Measurements from ENCODE around the gene GADL1.

The GADL1 gene

GRCh38 chr3:30753766-30754165 lies 140.7 kb downstream of the GADL1 start:
- no peak for DNase-seq

- DNase-seq: peak; percentile 70
These were observed 141.5 kb downstream of the GADL1 start for GRCh38 chr3:30752970-30753369.

DNA sequence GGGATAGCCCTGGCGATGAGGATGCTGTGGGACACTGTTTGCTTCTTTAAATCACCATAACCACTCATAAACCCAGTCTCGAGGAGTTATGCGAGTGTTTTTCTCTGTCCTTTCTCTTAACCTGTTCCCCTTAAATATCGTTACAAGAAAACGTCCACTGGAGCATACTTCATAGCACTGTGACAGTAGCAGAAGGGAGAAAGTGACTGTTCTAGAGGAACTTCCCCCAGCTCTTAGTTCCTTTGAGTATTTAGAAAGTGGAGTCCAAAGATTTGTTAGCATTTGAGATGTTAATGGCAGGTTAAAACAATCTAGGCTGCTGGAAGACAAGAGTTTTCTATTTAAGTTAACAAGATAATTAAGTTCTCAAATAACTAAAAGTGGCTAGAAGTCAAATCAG lies 142.0 kb downstream of the GADL1 start:
- no peak for DNase-seq

DNA sequence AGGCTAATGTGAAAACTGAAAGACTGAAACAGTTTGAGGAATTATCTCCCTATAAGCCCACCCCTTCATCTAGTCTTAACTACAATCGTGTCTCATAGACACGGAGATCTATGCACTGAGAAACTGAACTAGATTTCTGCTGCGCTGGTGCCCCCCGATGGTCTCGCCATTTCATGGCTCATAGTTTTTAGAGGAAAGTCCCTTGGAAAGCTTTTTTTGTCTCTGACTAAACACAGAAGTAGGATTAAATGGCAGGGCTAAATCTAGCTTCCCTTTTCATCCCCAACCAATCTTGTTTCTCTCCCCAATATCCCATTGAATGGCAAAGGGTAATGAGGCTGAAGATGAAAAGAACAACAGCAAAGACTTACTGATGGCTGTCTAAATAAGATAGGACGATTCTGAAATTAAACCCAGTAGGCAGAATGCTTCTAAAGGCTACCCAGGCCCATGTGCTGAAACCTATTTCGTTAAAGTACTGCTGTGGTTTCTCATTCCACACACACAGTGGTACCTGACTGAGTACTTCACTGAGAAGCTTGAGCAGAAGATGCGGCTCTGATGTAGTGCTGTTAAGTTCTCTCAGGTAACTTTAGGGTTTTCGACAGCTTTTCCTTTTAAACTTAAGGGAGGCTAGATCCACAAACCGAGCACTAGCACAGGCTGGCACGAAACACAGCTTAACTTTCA lies 142.7 kb downstream of the GADL1 start:
- peak; percentile 63 for DNase-seq

- no peak for DNase-seq
These were observed 143.5 kb downstream of the GADL1 start for GRCh38 chr3:30750967-30751366.

- no peak for DNase-seq
These were observed 145.2 kb downstream of the GADL1 start for GRCh38 chr3:30749230-30749629.

DNA sequence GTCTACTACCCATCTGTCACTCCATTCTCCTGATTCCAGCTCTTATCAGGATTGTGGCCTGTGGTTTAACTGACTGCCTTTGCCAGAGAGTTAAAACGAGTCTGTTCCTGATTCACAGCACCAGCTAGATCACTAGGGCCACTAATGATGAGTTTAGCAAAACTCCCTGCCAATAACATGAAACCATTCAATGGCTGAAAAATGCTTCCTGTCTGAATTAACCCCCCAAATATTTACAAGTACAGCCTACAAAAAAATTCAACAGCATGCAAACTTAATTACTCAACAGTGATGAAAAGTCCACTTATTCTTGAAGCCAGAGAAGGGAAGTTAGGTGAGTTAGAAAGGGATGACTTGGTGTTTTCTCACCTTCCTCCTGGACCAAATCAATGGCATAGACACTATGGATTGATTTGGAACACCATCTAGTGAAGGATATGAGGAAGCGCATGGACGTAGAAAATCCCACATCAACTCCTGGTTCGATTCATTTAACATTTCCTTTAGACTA lies 146.6 kb downstream of the GADL1 start:
- DNase-seq: peak; percentile 81

DNA sequence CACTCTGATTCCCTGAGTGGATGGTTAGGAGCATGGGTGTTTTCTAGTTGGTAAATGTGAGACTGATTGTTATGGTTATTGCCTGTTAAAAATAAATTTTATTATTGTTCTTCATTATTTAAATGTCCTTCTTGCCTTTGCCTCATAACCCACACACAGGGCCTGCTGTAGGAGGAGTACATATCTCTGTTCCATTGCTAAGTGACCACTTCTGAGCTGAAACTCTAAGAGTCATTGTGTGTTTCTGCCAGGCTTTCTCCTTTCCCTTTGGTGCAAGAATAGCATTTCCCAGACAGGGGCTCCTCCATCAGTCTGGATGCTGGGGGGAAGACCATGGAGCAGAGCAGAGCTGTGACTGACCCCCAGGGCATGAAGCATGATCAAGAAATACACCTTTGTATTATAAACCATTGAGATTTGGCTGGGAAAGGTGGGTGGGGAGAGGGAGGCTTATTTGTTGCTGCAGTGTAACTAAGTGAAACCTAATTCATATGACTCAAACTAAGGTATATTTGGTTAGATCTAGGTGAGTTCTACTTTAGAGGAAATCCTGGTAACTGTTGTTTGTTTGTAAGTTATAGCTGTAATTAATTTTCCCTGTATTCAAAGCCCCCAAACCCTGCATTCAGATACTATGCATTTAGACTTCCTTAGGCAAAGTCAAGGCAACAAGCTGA lies 150.7 kb downstream of the GADL1 start:
- DNase-seq: no peak

GRCh38 chr3:30742796-30743619 lies 151.5 kb downstream of the GADL1 start:
- DNase-seq: no peak

- DNase-seq: no peak
These were observed 152.6 kb downstream of the GADL1 start for GRCh38 chr3:30741889-30742288.

DNA sequence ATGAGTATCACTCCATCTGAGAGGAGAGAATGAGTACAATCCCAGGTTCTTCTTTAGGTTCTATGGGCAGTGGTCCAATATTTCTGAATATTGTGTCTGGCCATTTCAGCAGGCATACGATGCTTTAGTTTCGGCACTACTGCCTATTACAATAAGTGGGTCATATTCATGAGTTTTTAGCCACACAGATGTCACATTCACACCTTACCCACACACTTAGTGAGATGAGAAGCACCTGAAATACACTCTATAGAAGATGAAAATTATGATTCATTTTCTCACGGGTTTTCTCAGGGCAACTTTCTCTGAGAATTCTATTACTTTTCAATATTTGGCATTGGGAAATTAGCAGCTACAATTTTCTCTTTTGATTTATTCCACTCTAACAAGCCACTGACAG lies 155.9 kb downstream of the GADL1 start:
- DNase-seq: no peak

GRCh38 chr3:30737743-30738499 lies 156.5 kb downstream of the GADL1 start:
- DNase-seq: no peak

DNA sequence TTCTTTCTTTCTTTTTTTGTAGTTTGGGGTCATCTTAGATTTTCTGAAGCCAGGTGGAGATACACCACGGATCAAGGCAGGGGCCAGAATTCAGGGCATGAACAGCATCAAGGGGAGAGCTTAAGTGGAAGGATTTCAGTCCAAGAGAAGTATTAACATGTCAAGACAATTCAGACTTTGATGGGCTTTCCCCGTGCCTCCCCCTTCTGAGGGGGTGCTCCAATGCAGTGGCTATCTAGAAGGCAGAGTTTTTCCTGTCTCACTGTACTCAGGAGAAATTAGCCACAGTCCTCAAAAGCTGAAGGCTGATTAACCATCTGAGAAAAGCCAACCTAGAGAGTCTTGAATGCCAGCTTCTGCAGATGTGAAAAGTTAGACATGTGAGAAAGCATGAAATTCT lies 160.8 kb downstream of the GADL1 start:
- no peak for DNase-seq

DNA sequence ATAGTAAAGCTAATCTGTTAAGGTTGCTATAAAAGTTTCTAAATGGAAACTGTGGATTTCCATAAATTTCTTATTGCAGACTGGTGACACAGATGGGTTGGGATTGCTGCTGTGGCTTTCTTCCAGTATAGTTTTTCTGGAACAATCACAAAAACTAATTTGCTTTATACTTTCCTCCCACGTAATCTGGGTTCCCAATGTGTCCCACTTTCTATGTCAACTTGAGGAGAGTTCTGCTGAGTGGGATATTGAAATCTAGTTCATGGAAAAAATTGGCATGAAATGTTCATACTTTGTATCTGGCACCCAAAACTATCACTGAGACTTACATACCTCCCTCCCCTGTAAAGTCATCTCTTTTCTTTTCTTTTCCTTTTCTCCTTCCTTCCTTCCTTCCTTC lies 161.3 kb downstream of the GADL1 start:
- no peak for DNase-seq

DNA sequence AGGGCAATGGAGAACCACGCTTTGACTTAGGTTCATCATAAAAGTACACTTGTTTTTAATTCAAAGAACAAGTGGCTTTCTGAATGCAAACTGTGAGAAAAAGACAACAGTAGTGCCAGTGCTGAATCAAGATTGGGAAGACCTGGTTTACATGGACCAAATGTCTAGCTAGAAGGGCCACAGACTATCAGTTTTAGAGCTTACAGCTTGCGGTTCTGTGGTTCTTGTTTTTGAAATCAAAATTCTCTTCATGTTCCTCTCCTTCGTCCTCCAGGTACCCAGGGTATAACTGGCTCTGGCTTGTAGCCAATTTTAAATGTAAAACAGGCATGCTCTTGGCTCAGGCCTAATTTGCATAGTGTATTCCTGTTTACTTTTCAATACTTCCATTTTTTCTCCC lies 163.5 kb downstream of the GADL1 start:
- no peak for DNase-seq

DNA sequence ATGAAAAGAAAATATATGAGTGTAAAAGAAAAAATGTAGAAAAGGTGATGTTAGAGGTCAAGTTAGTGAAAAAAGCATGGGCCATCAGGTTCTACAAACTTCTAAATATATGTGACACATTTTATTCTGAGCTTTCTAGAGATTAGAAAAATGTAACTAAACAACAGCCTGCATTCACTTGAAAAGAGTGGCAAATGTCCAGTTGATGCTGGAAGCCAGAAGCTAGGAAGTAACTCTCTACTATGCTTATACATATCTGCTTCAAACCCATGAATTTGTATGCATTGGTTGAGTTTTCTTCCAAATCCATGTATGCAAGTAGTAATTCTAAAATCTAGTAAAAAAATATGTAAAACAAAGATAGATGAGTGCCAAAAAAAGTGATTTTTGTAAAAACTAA lies 164.5 kb downstream of the GADL1 start:
- DNase-seq: no peak

DNA sequence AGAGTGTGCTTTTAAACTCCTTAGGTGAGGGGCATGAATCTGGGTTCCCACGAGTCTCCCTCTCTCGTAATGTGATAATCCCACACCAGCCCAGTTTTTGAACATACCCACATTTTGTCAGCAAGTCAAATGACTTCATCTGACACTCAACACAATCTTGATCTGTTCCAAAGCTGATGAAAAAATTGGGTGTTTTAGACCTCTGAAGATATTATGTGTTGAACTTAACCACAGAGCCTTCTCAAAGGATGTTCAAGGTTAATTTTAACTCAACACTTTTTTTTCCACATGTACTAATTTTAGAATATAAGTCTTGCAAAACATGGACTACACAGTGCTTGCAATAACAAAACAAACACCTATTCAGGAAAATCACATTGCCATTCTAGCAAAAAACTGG lies 164.9 kb downstream of the GADL1 start:
- DNase-seq: no peak

- DNase-seq: no peak
These were observed 166.3 kb downstream of the GADL1 start for GRCh38 chr3:30728143-30728542.

DNA sequence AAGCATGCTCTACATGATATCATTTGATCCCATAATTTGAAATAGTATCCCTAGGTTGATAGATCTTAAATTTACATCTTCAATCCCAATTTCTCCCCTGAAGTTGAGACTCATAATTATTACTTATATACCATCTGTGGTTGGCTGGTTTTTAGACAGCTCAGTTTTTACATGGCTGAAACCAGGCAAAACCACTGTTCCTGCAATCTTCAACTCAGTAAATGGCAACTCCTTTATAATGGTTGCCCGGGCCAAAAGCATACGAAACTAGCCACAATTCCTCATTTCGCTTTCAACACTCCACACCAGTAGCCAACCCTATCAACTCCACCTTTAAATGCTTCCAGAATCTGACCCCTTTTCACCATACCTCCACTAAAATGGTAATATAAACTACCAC lies 169.6 kb downstream of the GADL1 start:
- no peak for DNase-seq

DNA sequence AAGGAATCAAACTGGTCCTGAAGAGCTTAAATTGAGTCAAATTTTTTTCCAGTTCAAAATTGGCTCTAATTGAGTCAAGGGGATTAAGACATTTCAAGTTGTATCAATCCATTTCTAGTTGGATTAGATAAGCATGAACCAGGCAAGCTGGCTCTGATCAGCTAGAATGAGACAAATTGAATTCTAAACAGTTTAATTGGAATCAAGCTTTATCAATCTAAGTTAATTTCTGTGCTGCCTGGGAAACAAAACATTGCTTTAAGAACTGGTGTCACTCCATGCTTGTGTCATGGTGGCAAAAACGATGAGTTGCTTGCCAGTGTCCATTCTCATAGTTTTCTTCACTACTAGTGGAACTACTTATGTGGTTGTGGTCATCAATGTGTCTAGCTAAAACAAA lies 171.2 kb downstream of the GADL1 start:
- no peak for DNase-seq

DNA sequence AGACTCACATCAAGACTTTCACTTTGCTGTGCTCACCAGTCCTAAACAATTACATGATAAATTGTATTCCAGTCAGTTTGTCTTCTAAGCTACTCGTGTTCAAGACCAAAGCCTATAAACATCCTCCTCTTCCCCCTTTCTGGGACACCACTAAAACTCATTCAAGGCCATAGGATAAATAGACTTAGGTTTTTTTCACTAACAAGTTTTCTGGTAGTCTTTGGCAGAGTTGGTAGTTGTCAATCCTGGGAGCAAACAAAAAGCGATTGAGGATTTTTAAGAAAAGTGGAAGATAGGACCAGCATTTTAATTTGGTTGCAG lies 173.2 kb downstream of the GADL1 start:
- DNase-seq: no peak

DNA sequence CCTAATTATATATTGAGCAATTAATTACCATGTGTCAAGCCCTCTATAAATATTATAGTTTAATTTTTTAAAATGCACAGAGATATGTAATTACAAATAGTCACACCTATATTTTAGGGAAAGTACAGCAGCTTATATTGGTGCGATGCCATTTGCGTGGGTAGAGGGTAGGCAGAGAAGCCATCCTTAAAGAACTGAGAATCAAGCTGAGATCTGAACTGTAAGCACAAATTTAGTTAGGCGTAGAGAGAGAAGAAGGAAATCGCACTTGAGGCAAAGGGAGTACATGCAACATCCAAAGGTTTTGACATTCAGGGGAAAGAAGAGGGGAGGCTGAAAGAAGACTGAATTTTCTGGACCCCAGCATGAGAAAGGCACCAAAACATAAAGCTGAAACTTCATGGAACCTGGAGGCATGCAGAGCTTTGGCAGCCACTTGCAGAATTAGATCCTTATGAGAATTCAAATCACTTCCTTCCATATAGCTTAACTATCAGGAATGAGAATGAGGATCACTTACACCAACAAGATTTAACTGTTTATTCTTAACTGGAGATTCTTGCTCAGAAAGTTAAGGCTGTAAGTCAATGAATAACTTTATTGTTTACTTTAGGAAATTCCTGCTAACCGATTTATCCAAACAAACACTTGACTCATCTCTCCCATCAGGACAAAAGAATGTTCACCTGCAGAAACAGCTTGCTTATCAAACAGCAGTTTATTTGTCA lies 173.7 kb downstream of the GADL1 start:
- no peak for DNase-seq

- DNase-seq: no peak
These were observed 174.9 kb downstream of the GADL1 start for GRCh38 chr3:30719536-30719935.
